LNCaP clone FGC (cell line): Measurements from ENCODE around the gene ZC3HAV1L.
A peak's percentile ranks its signal among the peaks of the same experiment; 100 is the strongest.

Source experiments
- DNase-seq: peaks from one replicate; pipeline ENCODE4 v3.0.0-alpha.2; 2011; ENCODE audit warnings: low read depth
- H3K4me3 ChIP-seq: 2 replicates; pipeline ENCODE4 v1.5.1; 2011; ENCODE audit warnings: mild to moderate bottlenecking, low read depth, low read length, control low read depth
- CTCF ChIP-seq: IDR thresholded peaks from 2 replicates; pipeline ENCODE4 v1.5.1; 2012; ENCODE audit warnings: mild to moderate bottlenecking; ENCODE audit not compliant: control insufficient read depth, insufficient read depth; ENCODE audit errors: extremely low read depth

ZC3HAV1L gene

DNA sequence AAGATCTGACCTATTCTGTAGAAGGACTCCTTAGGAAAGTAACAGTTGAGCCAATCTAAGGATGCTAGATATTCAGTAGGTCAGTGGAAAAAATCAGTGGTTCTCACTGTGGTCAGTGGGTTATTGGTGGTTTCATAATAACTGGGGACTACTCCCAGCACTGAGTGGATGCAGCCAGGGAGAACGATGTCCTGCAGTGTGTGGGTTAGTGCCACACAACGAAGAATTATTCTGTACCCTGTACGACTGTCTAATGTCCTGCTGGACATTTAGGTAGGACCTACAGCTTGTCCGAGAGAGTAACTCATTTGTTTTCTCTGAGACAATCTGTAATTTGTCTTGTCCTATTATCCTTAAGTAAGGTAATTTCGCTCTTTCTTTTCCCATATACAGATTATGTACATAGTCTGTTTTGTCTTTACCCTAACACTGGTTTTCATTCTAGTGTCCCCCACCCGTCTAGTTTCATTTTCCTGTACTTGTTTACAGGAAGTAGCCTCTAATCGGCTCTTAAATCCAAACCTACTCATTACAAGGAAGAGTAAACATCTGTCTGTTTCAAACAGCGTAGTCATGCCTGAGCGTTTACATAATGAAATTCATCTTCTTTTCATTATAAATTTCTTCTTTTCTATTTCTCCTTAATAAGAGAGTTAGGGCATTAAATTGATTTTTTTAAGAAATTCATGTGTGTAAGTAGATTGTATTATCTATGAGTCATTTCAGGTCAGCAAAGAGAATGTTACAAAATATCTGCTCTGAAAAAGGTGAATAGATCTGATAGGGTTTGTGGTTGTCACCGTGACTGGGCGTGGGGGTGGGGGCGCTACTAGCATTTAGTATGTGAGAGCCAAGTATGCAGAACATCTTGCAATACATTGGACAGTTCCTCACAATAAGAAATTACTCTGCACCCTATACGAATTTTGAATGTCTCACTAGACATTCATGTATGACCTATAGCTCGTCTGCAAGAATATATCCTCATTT lies 8.3 kb upstream of the ZC3HAV1L start:
- no peak for DNase-seq
- H3K4me3 ChIP-seq = no peak overlapping the region
- no peak for TF ChIP-seq CTCF

DNA sequence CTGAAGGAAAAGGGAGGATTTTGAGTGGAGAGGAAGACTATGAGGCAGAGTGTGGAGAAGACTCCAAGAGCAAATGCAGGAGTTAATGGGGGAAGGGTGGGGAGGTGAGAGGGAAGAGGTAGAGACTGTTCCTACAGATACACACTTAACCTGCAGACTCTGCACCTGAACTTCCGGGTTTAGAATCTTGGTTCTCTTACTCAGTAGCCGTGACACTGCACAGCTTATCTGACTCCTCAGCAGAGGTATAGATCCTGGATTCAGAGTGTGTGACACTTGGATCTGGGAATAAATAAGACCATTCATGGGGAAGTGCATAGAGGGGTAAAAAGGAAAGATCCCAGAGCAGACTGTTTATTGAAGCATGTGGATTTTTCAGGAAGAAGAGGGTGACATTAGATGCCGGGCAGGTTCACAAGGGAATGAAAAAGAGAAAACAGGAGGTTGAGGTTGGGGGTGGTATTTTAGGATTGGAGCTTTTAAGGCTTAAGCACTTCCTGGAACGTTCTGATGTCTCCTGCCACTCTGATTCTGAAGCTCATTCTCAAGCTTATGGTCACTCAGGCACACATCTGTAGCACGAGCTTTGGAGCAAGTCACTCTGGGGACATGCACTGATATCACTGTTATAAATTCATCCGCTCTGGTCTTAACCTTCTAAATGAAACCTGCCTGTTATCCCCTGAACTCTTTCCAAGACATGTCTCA lies 5.7 kb upstream of the ZC3HAV1L start:
- no peak for TF ChIP-seq CTCF
- no peak overlapping the region for H3K4me3 ChIP-seq
- no peak for DNase-seq

DNA sequence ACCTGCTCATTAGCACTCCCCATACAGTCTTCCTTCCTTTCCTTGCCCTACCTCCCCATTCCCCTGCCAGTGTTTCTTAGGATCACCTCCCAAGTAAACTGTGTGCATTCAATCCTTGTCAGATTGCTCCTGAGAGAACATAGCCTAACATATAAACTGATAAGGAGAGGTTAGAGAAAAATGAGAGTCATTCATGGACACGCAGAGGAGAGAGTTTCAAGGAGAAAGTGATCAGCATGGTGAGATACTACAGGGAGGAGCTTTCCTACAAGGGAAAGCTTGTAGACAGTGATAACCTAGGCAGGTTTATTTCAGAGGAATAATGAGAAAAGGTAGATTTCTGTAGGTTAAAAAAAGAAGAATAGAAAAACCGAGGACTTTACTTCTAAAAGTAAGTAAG lies 2.8 kb upstream of the ZC3HAV1L start:
- H3K4me3 ChIP-seq = no peak overlapping the region
- DNase-seq = no peak
- TF ChIP-seq CTCF = no peak

DNA sequence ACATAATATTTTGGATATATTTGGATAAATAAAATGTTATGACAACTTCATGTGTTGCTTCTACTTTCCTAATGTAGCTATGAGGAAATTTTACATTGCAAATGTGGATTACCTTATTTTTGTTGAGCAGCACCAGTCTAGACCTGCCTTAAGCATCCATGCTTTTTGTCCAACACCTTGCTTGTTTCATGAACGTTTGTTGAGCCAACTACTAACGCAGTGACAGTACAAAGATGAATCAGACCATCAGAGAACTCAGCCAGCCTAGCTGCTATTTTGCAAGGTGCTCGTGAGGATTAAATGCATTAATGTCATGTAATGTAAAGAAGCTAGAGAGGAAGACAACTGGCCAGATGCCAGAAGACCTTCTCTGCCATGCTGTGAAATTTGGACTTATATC lies 1.1 kb upstream of the ZC3HAV1L start:
- peak overlapping the region; percentile 63; the same call in 1 of the 2 replicates for H3K4me3 ChIP-seq
- DNase-seq = no peak
- no peak for TF ChIP-seq CTCF

DNA sequence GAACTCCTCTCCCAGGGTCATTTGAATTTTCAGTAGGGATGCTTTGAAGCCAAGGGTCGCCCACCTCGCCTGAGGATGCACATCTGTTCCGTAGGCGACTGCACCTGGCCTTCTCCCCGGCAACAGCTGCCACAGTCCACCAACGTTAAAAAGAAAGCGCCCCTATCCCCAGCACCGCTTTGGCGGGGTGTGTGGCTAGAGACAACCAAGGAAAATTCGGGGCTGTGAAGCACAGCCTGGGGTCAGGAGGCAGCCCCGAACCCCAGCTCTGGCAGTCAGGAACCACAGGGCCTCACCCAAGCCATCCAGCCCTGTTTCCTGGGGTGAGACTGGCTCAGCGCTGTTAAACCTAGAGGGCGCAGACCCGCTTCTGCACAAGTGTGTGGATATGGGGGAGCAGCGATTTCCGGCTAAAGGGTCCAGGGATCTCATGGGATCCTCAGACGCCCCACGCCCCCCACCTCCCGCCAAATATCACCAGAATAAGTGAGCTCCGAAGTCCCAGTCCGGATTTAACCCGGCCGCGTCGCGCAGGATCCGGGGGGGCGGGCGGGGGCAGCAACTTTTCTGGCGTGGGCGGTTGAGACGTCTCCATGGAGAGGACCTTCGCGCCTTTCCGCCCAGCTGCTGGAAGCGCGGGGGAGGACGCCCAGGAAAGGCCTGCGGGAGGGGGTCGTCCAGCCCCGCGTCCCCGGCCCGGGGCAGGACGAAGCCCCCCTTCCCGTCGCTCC lies 822 bp downstream of the ZC3HAV1L start:
- DNase-seq = no peak
- 0 out of 2 replicates have a peak, but pooled peaks have one; percentile 19 for TF ChIP-seq CTCF
- H3K4me3 ChIP-seq = peak overlapping the region; percentile 63

GRCh38 chr7:139034336-139034735 lies 1.5 kb downstream of the ZC3HAV1L start:
- peak overlapping the region; percentile 63 for H3K4me3 ChIP-seq
- no peak for DNase-seq
- no peak for TF ChIP-seq CTCF
